VCaP (cell line): Measurements from ENCODE around the gene IKZF5.

Experiments
- H3K27ac ChIP-seq: fragments of 450-650 bp; 2 replicates; pipeline ENCODE4 v1.5.1; 2017
- TF ChIP-seq, protein P1 (sequence below): fragments of 450-650 bp; conservative IDR thresholded peaks from 2 replicates; pipeline ENCODE4 v1.5.1; 2017; ENCODE audit warnings: mild to moderate bottlenecking, moderate library complexity

IKZF5 gene

DNA sequence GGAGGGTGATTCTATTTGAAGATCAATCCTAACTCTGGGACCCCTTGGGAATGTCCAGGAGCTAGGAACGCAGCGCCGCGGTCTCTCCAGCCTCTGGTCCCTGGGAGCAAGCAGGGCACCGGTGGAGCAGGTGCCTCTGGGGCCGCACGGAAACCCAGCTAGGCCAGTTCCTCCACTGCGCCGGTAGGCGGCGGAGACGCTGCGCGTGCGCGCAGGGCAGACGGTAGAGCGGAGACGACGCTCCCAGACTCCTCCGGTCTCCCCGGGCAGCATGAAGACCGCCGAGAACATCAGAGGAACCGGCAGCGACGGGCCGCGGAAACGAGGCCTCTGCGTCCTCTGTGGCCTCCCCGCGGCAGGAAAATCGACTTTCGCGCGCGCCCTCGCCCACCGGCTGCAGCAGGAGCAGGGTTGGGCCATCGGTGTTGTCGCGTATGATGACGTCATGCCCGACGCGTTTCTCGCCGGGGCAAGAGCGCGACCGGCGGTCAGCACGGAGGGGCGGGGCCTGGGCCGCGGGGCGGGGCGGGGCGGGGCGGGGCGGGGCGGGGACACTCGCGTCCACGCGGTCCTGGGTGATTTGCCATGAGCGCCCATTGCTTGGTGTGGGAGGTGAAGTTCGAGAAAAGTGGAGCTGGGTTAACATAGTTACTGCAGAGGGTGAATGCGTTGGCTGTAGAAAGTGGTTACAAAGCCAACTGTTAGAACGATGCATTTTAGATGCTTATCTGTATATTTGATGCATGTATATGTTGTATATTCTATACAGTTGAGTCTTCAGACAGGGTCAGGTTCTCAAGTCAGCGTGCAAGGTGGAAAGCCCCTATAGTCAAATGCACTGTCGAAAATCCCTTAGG, 28.2 kb downstream of the IKZF5 start, which contains the start of gene PSTK:
PSTK (plus strand) TSS at position 193 of the 857 bp plus-strand sequence; CDS start at position 272, 79 bp downstream.
- TF ChIP-seq, protein P1, sequence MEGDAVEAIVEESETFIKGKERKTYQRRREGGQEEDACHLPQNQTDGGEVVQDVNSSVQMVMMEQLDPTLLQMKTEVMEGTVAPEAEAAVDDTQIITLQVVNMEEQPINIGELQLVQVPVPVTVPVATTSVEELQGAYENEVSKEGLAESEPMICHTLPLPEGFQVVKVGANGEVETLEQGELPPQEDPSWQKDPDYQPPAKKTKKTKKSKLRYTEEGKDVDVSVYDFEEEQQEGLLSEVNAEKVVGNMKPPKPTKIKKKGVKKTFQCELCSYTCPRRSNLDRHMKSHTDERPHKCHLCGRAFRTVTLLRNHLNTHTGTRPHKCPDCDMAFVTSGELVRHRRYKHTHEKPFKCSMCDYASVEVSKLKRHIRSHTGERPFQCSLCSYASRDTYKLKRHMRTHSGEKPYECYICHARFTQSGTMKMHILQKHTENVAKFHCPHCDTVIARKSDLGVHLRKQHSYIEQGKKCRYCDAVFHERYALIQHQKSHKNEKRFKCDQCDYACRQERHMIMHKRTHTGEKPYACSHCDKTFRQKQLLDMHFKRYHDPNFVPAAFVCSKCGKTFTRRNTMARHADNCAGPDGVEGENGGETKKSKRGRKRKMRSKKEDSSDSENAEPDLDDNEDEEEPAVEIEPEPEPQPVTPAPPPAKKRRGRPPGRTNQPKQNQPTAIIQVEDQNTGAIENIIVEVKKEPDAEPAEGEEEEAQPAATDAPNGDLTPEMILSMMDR = peak; percentile 79

DNA sequence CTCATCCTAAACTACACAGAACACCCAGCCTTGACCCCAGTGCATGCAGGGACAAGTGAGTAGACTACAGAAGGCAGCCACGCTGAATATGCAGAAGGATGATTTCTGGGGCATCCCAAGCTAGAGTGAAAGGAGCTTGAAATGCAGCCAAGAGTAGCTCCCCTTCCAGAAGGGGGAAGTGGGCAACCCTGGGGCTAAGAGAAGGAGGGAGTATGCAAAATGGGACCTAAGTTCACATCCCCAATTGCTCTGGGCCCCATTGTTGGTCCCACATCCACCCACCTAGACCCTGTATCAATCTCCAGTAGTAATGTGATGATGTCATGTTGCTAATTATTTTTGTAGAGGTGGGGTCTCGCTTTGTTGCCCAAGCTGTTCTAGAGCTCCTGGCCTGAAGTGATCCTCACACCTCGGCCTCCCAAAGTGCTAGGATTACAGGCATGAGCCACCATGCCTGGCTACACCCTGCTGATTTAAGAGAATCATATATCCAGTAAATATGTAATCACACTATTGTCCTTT, 34.0 kb downstream of the IKZF5 start:
- TF ChIP-seq, protein P1 = no peak
- H3K27ac ChIP-seq = no peak overlapping the region

More for the DNA sequence above, 28.2 kb downstream of the IKZF5 start, which contains the start of gene PSTK:
- peak within 1 kb of the TSS; percentile 82 for H3K27ac ChIP-seq

DNA sequence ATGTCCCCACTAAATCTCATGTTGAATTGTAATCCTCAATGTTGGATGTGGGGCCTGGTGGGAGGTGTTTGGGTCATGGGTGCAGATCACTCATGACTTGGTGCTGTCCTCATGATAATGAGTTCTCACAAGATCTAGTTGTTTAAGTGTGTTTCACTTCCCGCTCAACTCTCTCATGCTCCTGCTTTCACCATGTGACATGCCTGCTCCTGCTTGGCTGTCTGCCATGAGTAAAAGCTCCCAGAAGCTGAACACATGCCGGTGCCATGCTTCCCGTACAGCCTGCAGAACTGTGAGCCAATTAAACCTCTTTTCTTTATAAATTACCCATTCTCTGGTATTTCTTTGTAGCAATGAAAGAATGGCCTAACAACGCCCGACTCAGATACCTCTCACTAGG, 34.6 kb downstream of the IKZF5 start:
- TF ChIP-seq, protein P1 = no peak
- no peak overlapping the region for H3K27ac ChIP-seq

DNA sequence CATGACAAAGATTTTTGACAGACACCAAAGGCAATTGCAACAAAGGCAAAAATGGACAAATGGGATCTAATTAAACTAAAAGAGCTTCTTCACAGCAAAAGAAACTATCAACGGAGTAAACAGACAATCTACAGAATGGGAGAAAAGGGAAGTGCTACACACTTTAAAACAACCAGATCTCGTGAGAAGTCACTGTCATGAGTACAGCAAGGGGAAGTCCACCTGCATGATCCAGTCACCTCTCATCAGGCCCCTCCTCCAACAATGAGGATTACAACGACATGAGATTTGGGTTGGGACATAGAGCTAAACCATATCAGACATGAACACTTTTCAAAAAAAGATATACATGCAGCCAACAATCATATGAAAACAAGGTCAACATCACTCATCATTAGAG, 39.9 kb downstream of the IKZF5 start:
- H3K27ac ChIP-seq = no peak overlapping the region
- TF ChIP-seq, protein P1 = no peak

DNA sequence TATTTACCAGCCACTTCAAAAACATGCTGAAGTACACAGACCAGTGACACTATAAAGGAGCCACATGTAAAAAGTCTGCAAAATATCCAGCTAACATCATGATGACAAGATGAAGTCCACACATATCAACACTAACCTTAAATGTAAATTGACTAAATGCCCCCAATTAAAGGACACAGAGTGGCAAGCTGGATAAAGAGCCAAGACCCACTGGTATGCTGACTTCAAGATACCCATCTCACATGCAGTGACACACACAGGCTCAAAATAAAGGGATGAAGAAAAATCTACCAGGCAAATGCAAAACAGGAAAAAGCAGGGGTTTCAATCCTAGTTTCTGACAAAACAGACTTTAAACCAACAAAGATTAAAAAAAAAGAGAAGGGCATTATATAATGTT, 41.7 kb downstream of the IKZF5 start:
- H3K27ac ChIP-seq = no peak overlapping the region
- TF ChIP-seq, protein P1 = no peak

DNA sequence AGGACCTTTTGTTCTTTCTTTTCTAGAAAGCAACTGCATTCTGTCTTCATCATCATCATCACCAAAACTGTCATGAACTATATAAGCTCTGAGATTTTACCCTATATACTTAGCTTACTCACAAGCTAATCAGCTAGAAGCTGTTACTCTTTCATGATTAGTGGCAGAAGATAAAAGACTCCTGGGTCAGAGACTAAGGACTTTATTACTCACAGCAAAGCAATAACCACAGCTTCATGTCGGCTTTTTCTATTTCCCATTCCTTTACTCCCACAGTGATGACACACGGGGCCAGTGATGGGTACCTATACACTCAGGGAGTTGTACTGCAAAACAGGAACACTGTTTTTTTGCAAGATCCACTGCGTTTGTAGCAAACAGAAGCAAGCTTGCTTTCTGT, 46.2 kb downstream of the IKZF5 start:
- TF ChIP-seq, protein P1 = no peak
- H3K27ac ChIP-seq = no peak overlapping the region

DNA sequence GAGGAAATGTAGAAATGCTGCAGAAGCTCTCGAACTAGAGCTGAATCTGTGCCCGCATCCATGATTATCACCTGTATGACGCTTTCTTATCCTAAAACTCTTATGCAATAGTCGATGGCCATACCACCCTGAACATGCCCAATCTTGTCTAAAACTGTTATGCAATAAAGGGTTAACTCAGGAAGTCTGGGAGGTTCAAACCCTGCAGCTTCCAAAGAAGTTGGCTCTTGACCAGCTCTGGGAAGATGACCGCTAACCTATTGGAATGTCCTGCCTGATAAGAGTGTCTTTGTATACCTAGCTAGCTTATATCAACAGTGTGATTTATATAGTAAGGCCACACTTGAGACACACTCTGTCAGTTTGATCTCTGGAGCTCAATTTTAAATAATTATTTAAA, 51.1 kb downstream of the IKZF5 start:
- no peak overlapping the region for H3K27ac ChIP-seq
- TF ChIP-seq, protein P1 = no peak
